DMS153 (cell line): ENCODE results near the gene LRRC27.
"Not testable (repeated sequence)": the region's sequence is repeated elsewhere in the genome, so short reads cannot be mapped to it uniquely, and the experiment has no call there.

Experiments
- DNase-seq: peaks from one replicate; lab custom pipeline; 2025; lab: John Stamatoyannopoulos, UW

The LRRC27 gene

DNA sequence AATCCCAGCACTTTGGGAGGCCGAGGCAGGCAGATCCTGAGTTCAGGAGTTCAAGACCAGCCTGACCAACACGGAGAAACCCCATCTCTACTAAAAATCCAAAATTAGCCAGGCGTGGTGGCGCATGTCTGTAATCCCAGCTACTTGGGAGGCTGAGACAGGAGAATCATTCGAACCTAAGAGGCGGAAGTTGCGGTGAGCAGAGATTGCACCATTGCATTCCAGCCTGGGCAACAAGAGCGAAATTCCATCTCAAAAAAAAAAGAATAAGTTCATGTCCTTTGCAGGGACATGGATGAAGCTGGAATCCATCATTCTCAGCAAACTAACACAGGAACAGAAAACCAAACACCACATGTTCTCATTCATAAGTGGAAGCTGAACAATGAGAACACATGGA, 17.1 kb upstream of the LRRC27 start:
- not testable (repeated sequence) for DNase-seq

DNA sequence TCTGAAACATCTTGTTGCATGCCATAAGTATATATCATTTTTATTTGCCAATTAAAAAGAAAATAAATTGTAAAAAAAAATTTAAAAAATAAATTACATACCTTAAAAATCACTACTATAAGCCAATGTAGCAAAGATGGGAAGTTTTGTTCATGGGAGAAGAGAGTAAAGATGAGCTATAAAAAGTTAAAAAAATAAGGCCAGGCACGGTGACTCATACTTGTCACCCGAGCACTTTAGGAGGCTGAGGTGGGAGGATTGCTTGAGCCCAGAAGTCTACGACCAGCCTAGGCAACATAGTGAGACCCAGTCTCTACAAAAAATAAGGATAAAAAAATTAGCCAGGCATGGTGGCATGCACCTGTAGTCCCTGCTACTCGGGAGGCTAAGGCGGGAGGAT, 15.9 kb upstream of the LRRC27 start:
- DNase-seq = no peak

DNA sequence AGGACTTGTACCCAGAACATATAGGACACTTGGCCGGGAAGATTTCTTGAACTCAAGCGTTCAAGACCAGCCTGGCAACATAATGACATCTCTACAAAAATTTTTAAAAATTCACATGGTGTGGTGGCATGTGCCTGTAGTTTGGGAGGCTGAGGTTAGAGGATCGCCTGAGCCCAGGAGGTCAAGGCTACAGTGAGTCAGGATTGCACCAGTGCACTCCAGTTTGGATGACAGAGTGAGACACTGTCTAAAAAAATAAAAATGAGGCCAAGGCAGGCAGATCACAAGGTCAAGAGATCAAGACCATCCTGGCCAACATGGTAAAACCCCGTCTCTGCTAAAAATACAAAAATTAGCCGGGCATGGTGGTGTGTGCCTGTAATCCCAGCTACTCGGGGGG, 14.5 kb upstream of the LRRC27 start:
- not testable (repeated sequence) for DNase-seq

DNA sequence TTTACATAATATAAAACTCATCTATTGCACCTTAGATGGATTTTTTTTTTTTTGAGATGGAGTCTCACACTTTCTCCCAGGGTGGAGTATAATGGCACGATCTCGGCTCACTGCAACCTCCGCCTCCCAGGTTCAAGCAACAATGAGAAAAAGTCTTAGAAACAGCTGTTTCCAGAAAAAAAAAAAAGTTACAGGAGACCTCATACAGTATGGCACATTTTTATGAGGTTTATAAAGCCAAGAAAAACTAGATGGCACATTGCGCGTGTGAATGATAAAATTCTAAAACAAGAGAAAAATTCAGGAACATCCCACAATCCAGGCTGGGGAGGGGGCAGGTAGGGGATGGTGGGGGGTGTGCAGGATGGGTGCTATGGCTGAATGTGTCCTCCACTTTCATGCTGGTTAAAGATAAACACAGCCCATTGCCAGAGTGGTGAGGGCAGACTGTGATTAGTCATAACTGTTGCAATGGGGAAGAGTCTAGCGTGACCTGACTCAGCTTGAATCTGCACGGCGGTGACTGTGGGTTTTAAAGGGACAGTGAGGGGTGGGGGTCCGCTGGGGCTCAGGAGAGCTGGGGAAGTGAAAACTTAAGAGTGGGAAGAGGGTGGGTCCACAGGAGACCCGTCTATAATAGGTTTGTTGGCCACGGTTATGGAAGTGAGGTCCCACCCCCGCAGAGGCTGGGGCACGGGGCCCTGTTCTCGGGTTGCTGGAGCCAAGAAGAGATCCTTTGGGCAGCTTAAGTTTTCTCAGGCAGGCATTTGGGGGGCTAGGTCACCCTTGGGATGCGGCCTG, 11.9 kb upstream of the LRRC27 start:
- DNase-seq = no peak

DNA sequence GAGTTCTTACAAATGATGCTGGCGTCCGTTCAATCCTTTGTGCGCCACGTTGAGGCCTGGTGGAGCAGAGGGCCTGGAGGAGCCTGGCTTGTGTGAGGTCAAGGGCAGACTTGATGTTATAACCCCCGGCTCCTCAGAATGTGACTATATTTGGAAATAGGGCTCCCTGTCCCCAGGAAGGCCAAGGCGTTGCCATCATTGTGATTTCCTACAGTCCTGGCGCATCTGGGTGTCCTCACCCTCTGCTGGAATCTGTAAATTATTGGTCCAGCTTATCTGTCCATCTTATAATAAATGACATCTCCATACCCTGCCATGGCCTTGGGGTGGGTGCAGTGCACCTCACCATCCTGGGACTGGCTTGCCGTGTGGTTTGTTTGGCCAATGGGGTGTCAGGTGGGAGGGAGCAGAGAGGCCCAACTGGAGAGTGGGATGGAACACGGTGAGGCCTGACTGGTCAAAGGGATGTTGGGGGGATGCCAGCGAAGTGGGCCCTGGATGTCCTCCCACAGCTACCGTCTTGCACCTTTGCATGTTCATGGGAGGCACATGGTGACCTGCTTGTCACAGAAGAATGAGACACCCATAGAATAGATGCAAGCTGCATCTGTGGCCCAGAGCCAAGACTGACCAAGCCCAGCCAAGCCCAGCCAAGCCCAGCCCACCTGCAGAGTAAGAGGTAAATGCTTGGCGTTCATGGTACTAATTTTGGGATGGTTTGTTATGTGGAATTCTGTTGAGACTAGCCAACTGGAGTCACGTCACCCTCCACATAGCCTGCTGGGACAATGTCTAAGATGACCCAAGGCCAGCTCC, 11.1 kb upstream of the LRRC27 start:
- DNase-seq = no peak

DNA sequence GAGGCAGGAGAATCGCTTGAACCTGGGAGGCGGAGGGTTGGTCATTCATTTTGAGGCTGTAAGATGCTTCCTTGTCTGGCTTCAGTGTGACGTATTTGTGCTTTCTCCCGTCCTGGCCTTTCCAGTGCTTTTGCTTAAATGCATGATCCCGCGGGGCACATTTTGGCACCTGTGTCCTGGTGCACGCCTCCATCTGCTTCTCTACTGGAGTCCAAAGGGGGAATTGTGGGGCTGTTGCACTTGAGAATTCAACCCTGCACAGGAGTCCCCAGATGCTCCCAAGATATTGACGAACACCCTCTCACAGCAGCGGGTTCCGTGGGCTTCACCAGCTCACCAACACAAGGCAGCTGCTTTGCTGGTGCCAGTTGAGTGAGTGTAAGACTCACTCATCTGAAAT, 10.3 kb upstream of the LRRC27 start:
- no peak for DNase-seq

DNA sequence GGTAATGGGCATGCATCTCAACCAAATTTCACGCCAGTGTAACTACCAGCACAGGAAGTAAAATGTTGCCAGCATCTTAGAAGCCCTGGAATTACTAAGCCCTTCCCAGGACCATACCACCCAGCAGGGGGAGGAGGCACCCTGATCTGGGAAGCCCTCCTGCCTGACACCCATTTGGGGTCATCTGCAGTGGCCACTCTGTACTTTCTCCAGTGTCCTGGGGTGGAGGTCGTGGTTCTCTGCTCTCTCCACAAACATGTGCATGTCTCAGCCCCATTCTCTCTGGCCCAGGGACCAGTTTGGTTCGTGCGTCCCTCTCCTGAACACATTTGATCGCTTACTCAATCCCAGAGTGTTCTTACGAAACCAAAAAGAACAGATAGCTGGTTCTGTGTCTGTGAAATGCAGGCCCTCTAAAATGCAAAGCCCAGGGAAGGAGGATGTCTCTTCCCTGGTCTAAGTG, 9.4 kb upstream of the LRRC27 start:
- DNase-seq = no peak

DNA sequence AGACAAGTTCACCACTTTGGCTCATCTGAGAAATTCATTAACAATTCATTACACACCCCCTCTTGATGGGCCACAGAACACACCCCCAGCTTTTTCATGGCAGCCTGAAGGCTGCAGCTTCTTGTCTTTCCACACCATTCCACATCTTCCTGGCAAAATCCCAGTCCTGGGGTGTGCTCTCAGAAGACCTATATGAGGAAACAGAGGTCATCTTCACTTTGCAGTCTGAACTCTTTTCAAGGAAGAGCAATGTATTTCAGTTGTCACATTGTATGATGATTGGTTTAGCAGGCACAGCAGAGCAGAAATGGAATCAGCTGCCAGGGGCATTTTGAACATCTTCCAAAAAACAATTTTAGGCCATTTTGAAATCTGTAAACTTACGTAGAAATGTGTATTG, 7.8 kb upstream of the LRRC27 start:
- DNase-seq = no peak

DNA sequence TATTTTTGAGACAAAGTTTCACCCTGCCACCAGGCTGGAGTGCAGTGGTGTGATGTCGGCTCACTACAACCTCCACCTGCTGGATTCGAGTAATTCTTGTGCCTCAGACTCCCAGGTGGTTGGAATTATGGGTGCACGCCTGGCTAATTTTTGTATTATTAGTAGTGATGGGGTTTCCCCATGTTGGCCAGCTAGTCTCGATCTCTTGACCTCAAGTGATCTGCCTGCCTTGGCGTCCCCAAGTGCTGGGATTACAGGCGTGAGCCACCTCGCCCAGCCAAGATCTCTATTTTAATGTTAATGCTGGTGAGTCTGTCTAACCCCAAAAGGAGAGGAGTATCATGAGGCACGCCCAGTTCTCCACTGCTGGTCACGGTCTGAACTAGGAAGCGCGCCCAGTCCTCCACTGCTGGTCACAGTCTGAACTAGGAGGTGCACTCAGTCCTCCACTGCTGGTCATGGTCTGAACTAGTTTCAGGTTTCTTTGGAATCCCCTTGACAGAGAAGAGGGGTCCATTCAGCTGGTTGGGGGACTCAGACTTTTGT, 5.6 kb upstream of the LRRC27 start:
- no peak for DNase-seq

DNA sequence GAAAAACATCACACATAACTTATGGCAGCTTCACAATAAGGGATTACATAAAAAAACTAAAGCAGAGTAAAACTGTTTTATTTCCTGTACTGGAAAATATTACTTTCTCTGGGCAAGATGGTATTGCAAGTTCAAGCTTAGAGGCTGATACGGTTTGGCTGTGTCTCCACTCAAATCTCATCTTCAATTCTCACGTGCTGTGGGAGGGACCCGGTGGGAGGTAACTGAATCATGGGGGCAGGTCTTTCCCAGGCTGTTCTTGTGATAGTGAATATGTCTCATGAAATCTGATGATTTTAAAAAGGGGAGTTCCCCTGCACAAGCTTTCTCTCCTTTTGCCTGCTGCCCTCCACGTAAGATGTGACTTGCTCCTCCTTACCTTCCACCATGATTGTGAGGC, 5.1 kb upstream of the LRRC27 start:
- DNase-seq = no peak

DNA sequence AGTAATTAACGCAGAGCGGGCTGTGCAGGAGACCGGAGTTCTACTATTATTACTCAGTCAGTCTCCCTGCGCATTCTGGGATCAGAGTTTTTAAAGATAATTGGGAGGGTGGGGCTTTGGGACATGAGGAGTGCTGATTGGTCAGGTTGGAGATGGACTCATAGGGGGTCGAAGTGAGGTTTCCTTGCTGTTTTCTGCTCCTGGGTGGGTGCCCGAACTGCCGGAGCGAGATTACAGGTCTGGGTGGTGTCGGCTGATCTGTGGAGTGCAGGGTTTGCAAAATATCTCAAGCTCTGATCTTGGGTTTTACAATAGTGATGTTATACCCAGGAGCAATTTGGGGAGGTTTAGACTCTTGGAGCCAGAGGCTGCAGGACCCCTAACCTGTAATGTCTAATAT, 3.9 kb upstream of the LRRC27 start:
- no peak for DNase-seq

DNA sequence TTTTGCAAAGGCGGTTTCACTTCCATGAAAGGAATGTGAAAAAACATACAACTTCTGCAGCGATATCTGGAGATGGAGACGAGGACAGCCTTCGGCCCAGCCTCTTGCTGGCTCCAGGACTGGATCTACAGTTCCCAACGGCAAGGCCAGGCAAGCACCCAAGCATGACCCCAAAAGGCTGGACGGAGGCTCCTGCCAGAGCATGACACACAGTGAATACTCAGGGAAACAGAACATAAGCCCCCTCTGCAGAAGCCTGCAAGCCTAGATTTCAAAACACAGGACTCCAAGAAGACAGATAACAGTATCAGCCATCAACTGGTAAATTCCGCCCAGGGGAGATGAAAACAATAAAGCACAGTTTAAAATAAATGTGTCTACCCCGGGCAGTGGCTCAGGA, 3.3 kb upstream of the LRRC27 start:
- no peak for DNase-seq

DNA sequence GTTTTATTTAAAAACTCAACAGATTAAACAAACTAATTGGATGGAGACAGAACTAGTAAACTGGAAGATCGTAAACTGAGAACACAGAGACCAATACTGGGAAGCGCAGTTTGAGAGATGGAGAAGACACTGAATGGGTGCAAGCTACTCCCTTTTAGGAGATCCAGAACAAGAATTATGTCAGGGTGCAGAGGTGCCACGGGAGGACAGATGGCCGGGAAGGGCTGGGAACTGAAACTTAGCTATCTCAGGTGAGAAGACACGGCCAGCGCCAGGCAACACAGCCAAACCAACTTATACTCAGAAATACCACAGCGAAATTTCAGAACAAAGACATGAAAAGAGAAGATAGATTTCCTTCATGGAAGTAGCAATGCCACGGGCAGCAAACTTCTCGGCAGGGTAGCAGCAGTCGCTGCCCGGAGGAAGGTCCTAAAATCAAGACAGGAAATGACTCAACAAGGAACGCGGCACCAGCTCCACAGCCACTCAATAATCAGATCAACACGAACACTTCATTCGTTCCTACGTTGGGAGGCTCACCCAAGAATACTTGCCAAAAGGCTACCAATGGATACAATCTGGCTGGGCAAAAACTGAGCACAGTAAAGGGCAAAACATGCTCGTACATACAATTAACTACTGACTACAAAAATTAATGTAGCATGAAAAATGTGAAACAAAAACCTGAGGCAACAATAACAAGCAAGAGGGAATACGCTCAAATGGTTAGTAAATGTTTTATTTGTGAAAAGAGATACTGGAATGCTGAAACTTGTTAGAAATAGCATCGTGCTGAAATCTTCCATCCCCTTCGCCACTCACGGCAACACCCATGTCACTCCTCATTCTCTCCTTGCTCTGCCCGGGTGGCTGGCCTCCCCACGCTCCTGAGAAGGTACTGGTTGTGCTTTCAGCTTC, 2.2 kb upstream of the LRRC27 start:
- DNase-seq = no peak

DNA sequence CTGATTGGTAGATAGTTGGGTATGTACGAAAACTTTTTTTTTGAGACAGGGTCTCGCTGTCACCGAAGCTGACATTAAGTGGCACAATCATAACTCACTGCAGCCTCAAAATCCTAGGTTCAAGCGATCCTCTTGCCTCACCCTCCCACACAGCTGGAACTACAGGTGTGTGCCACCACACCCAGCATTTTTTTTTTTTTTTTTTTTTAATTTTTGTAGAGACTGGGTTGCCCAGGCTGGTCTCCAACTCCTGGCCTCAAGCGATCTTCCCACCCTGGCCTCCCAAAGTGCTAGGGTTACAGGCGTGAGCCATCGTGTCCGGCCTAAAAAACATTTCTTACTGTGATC, 1.5 kb upstream of the LRRC27 start:
- no peak for DNase-seq

DNA sequence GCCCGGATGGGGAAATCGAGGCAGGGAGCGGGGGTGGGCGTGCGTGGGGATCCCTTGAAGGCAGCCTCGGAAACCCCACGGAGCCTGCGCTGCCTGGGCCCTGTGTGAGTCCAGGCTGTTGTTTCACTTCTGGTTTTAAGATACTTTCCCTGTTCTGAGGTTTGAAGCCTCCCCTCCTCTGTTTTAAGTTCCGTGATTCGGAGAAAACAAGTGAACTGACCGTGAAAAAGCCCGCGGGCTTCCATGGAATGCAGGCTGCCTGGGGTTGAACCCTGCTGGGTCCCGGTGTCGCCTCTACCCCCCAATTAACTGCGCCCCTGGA, 401 bp downstream of the LRRC27 start:
- DNase-seq = no peak

DNA sequence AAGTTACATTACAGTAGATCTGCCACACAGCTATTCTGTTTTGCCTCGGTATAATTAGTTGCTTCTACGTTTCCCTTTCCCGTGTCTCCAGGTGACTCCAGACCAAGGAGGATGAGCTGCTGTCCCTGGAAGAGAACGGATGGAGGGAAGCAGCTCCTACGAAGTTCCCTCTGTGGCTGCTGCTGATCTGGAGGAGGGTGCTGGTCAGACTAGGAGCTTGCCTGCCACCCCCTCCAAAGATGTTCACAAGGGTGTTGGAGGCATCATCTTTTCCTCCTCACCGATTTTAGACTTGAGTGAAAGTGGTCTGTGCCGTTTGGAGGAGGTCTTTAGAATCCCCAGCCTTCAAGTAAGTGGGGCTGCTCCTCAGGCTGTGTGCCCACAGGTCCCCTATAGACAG, 1.4 kb downstream of the LRRC27 start:
- DNase-seq = no peak

DNA sequence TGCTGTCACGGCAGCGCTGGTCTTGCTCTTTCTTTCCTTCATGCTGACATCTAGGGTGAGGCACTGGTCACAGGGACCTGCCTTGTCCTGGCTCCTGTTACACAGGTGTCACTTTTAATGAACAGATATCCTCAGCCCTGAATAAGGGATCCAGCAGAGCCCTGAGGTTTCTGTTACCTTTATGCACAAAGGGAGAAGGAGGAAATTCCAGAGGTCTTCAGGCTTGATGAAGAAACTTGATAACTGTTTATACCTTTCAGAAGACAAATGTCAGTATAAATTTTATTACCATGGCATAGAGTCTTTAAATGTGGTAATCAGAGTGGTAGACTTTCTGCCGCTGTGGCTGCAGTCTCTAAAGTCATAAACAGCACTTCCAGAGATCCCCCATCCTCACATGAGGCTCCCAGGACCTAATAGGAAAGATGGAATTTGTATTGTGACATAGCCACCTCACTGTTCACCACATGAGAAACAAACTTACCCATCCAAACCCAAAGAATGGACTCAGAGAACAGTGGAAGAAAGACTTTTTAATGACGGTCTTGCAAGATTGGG, 2.7 kb downstream of the LRRC27 start:
- no peak for DNase-seq

DNA sequence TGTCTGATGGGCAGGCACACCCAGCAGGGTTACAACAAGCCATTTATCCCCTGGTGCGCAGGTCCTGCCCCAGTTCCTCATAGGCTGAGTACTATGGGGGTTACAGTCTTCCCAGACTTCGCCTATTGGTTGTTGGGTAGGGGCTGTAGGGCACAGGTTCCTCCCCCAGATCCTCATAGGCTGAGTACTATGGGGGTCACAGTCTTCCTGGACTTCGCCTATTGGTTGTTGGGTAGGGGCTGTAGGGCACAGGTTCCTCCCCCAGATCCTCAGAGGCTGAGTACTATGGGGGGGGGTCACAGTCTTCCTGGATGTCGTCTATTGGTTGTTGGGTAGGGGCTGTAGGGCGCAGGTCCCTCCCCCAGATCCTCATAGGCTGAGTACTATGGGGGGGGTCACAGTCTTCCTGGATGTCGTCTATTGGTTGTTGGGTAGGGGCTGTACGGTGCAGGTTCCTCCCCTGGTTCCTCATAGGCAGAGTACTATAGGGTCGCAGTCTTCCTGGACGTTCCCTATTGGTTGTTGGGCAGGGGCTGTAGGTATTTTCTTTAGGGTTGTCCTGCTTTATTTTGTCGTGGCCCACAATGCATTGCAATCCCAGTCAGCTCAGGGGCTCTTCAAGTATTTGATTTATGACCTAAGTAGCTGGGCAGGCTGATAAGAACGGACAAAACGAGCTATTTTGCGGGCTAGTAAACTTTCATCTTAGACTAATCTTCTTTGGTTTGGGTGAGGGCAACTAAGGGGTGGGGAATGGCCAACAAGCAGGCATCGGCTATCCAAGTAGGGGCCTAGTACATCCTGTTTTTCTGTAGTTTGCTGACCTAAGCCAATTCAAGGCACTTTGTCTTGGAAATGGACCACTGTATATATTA, 3.4 kb downstream of the LRRC27 start:
- DNase-seq = peak; percentile 99

DNA sequence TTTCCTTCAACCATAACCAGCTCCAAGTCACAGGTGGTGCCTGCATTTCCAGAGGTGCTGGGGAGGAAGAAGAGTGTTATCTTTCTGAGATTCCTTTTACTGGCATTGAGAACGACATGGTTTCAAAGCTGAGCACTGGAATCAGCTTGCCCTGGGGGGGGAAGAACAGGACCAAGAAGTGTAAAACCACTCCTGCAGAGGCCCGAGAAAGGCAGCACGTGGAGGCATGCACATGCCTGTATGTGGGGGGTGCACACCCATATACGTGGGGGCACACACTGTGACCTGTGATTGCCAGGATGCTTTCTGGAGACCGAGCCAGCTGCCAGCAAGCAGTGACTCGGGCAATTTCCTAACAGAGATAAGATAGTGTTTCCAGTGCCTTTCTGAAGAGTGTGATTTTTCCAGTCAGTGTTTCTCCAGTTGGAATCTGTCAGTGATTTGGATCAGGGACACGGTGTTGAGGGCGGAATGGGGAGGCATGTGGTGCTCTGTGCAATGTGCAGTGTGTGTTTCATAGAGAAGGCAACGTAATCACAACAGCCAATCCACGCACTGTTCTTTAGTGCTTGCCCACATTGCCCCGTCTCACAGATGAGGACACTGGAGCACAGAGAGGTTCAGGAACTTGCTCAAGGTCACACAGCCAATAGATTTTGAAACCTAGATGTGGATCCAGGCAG, 4.2 kb downstream of the LRRC27 start:
- DNase-seq = no peak

DNA sequence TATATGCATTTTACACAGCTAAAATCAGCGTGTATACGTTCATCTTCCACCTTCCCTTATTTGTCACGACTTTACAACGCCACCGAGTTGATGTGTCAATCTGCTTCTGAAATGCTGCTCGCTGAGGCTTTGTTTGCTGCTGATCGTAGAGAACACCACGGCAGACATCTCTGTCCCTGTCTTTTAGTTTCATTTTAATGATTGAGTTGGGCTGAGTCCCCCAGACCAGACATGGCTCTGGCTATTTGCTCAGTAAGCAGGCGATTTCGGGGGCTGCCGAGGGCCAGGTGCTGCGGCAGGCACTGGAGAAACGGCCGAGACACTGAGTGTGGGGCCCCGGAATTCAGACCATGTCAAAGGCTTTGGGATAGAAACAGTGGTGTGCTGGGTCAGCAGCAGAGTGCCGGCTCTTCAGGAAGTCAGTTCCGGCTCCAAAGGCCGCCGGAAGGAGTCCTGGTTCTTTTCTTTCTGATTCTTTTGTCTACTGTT, 5.0 kb downstream of the LRRC27 start:
- DNase-seq = no peak
